HG03432 (cell line): ENCODE data around the gene ERG.

Experiments
- ATAC-seq: cut with Tn5 transposase; IDR thresholded peaks from one replicate; pipeline ENCODE4 v1.9.1; 2021; ENCODE audit warnings: mild to moderate bottlenecking, moderate library complexity; ENCODE audit not compliant: unreplicated experiment

The ERG gene

DNA sequence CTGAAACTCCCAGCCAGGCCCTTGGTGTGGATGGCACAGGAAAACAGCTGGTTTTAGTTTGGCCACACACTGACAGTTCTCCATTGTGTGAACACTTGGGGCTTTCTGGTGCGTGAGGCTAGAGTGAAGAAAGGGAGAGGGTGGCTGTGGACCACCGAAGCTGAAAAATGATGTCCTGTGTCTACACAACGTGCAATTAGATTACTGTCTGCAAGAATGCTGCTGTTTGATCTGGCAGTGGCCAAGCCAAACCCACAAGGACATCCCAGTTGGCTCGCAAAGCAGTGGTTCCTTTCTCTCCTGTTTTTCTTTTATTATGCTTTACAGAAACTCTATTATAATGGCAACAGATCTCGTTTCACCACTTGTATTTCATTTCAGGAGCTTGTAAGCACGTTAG is 58.9 kb downstream of the ERG start:
- no peak for ATAC-seq

DNA sequence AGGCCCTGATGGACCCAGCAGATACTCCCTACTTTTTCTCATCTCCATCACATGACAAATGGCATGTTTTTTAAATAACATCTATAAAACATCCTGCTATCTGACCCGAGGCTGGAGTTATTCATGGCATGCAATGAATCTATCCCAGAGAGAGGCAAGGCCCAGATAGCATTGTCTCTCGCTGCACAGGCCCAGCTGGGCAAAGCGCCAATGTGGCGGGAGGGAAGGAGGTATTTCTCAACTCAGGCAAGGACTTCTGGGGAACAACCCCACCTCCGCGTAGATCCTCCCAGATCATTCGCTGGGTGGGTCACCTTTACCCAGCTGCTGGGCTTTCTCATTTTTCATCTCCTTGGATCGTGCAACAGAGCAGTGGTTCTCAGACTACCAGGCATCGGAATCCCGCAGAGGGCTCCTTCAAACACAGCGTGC is 59.8 kb downstream of the ERG start:
- ATAC-seq, result no peak

DNA sequence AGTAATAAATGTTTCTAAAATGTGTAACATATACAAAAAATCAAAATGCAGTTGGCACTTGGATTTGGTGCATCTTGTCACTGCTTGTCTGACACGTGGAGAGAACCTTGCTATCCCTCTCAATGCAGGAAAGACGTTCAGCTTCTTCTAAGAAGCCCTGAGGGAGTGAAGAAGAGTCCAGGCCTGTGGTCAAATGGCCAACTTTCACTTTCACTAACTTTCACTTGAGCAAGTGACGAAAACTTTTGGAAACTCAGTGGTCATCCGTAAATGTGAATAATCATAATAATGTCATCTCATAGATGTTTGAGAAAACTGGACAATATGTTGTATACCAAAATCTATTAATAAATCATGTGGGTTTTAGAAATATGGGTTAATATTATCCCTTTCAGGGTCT is 61.9 kb downstream of the ERG start:
- ATAC-seq, result no peak

DNA sequence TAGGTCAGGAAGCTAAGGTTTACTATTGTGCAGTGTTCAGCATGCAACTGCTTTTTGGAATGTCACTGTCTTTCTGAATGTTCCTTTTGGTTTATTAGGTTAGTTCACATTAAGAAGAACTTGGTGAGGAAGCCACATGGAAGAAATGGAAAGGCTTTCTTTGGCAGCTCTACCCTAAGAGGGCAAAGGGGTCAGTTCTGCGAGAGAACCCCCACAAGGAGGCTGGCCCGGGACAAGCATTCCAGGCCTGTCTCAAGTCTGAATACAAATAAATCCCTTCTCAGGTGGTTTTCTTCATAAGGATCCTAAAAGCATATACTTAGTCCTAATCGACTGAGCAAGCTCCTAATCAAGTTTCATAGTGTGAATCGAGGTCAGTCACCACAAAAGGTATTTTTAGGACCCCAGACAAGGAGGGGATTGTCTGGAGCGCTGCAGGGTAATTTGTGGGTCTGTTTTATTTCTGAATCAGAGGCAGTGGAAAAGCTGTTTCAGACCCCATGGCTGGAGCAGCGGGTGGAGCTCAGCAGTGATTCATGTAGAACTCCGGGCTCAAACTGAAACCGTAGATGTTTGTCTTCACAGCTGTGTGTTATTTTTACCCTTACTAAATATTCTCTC is 63.3 kb downstream of the ERG start:
- no peak for ATAC-seq

DNA sequence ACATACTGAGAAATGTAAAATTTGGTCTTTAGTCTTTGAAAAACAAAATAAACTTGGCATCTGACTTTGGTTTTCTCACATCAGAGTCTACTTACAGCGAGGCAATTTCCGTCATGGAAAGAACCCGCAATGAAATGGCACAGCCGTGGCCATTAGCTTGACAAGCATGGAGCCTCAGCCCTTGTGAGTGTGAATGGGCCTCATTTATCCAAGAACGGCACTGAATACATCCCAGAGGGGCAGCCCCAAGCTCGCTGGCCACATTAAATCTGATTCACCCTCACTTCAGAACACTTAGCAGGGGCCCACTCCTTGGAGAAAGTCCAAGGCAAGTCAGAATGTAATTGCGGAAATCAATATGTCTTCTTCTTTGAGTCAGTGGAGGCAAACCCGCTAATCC is 64.8 kb downstream of the ERG start:
- no peak for ATAC-seq

DNA sequence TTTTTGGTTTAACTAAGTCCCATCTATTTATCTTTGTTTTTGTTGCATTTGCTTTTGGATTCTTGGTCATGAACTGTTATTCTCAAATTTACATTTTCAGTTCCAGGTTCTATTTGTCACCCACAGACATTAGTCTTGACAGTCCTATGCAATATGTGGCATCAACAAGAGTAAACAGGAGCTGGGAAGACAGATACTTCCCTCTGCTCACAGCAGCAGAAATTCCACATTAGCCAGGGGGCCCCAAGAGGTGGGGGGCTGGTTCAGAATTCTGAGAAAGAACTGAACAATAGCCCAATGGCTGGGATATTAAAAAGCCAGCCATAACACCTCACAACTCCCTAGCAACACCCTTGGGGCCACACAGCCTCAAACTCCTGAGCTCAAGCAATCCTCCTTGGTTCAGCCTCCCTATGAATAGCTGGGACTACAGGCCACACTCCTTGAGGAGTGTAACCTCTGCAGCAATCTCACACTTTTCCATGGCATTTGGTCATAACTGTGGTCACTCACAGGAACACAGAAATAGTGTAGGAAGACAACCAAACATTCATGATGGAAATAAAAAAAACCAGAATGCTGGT is 67.8 kb downstream of the ERG start:
- ATAC-seq, result no peak

DNA sequence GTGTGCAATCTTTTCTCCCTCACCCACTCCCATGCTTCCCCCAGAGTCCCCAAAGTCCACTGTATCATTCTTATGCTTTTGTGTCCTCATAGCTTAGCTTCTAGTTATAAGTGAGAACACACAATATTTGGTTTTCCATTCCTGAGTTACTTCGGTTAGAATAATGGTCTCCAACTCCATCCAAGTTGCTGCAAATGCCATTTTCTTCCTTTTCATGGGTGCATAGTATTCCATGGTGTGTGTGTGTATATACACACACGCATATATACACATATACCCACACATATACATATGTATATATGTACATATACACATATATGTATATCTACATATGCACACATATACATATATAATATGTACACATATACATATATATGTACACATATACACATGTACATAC is 69.3 kb downstream of the ERG start:
- ATAC-seq, result no peak

DNA sequence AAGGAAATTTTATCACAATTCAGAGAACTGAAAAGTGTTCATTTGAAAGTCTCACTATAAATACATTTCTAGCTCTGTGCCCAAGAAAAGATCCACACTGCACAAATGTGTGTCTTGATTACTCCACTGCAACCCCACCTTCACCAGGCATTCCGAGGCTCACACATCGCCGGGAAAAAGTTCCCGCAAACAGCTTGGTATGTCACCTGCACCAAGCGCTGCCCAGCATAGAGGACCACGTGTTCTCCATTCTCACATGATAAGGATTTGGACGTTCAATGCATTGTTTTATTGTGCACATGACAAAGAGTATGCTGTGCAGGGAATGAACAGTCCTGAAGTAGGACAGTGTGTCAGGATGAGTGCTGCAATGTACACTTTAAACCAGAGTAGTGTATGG is 70.1 kb downstream of the ERG start:
- ATAC-seq, result no peak

DNA sequence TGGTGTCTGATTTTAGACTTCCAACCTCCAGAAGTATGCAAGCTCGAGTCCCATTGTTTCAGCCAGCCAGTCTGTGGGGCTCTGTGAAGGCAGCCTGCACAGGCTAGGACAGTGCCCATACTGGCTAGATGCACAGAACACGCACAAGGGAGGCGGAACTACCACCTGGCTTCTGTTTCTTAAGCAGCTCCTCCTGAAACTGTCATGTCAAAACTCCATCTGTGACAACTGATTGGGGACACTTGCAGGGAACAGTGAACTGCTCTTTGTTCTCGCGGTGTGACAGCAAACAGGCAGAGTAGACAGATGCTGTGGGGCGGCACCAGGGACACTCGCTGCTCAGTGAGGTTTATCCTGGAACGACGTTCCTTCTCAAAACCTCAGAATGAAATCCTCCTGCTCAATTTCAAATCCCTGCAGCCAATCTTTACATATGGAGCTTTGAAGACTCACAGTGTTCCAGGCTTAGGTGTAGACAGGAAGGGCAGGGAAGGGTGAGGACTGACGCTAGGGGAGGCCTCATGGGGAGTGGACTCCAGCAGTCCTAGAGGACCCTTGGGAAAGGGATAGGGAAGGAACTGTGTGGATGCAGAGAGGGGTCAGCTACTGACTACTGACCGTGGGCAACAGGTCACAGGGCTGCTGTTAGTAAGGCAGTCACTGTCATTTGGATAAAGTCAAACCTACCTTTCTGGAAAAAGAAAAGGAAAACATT is 73.8 kb downstream of the ERG start:
- no peak for ATAC-seq

DNA sequence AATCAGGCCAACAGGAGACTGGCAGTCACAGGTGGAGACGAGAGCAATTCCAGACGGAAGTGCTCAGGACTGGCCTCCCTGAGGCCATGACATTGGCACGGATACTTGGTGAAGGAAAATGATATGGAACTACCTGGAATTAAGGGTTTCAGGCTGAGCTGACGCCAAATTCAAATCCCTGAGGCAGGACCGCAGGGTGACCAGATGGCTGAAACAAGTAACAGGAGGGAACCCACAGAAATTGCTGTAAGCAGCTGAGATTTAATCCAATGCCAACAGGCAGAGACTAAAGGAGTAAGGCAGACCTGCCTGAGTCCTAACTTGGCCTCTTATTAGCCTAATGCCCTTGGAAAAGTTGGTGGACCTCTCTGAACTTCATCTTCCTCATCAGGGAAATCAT is 76.2 kb downstream of the ERG start:
- ATAC-seq, result no peak

DNA sequence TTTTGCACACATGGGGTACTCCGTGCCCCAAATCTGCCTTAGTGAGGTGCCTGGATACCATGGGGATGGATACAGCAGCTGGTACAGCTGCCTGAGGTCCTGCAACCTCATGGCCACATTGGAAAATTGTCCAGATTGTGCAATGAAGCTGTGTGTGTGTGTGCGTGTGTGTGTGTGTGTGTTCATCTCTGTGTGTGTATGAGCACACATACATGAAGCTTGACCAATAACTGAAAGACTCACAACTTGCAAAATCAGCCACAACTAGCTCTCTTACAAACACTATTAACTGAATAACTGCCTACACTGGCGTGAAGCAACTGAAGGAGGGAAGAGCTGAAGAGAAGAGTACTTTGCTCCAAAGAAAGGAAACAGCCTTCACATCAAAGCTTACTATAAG is 78.1 kb downstream of the ERG start:
- no peak for ATAC-seq

DNA sequence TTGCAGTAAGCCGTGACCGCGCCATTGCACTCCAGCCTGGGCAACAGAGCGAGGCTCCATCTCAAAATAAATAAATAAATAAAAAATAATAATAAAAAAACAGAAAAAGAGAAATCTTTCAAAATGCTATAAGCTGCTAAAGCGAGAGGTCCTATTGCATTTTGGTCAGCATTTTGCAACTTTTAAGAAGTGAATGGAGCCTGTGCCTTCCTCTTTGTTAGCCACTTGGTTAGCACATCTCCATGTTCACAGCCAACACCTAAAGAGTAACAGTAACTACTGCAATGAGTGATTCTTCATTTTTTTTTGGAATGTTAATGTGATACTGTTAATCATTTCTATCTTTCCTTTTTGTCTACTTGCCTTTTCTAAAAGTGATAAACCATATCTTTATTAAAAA is 80.6 kb downstream of the ERG start:
- no peak for ATAC-seq

DNA sequence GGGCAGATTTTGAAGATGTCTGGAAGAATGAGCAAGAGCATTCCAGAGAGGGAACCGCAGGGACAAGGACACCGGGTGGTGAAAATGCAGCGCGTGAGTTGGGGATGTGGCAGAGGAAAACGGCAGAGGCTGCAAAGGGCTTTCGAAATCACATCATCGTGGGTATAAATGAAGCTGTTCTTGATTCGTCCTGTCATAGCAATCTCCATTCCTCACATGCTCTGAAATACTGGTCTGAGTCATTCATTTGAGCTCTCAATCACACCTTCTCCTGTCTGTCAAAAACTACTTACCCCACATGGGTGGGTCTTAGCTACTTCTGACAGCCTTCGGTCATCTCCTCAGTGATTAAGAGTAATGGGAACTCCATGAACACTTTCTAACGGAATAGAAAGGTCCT is 81.5 kb downstream of the ERG start:
- ATAC-seq, result no peak

DNA sequence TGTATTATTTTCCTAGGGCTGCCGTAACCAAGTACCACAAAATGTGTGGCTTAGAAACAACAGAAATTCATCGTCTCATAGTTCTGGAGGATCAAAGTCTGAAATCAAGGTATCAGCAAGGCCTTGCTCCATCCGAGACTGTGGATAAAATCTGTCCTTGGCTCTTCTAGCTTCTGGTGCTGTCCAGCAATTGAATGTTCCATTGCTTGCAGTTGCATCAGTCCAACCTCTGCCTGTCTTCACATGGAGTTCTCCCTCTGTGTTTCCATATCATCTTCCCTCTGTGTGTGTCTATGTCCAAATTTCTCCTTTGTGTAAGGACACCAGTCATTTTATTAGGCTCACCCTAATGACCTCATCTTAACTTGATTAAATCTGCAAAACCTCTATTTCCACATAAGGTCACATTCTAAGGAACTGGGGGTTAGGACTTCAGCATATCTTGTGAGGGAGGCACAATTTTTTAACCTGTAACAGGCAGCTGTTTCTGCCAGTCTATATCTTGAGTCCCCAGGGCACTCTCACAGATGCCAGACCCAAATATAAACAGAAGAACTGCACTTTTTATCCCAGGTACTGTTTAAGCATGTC is 84.2 kb downstream of the ERG start:
- no peak for ATAC-seq

DNA sequence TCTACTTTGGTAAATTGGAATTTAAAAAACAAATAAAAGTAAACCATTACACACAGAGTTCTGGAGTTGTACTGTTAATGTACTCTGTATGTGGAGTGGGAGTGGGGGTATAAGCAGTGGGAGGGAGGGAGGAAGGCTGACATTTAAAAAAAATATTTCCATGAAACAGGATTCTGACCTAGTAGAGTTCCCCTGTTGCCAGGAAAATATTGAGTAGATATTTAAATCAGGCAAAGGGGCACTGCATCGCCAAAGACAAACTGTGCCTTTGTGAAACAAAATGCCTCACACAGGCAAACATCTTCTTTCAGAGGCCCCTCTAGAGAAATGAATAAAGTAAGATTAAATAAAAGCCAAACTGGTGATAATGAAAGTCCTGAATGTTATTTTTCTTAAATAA is 87.8 kb downstream of the ERG start:
- no peak for ATAC-seq

DNA sequence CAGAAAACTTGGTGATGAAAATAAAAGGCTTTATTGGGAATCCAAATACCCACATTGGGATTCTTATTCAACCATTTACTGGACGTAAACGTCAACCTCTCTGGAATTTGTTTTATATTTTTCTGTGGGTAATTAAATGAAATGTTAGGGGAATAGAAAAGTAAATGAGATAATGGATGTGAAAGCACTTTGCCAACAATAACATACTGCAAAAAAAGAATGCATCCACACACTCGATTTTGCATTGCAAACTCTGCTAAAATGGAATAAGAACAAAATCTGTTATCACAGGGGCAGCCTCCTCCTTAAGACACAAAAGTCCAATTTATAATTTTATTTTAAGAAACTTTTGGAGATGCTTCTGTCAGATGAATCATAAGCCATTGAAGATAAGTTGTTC is 88.4 kb downstream of the ERG start:
- no peak for ATAC-seq

DNA sequence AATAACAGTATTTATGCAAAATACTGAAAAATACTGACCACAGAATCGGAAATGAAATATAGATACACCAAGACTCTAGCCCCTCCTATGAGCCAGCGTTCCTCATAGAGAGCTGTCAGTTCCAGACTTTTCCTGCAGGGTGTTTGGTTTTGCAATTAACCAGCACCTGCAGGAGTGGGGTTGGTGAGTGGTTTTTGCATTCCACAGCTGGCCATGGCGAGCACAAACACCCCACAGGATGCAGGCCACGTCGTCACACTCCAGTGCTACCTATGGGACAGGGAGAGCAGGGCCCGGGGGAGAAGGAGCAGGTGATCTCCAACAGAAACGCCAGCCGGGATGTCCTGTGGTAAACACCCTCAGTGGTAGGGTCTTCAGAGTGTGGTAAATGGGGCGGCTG is 94.1 kb downstream of the ERG start:
- no peak for ATAC-seq

DNA sequence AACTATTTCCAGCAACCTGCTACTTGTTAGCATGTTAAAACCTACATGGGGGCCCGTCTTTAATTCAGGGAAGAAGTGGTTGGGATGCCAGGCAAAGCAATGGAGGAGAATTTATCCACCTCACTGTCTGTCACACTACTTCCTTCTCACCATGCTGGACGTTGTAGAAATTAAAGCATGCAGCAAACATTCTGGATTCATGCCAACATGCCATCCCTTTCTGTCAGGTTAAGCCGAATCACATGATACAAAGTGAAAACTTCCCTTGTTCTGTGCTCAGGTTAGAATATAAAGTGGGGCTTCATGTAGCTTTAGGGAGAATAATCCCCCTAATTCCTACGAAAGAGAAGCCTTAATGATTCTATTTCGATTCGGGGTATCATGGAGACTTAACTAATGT is 95.5 kb downstream of the ERG start:
- ATAC-seq, result no peak

DNA sequence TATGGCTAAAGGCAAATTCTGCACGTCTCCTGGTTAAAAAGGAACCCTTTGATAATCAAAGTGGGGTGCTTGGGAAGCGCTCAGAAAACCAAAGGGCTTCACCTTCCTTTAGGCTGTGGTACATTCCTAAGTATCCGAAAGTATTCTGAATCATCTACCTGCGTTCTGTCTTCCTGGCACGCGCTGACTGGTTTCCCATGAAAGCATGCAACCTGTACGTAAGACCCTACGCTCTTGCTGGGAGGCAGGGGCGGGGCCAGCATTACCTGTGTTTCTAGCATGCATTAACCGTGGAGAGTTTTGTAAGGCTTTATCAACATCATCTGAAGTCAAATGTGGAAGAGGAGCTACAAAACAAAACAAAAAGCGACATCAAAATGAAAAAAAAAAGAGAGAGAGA is 96.0 kb downstream of the ERG start:
- ATAC-seq, result no peak

DNA sequence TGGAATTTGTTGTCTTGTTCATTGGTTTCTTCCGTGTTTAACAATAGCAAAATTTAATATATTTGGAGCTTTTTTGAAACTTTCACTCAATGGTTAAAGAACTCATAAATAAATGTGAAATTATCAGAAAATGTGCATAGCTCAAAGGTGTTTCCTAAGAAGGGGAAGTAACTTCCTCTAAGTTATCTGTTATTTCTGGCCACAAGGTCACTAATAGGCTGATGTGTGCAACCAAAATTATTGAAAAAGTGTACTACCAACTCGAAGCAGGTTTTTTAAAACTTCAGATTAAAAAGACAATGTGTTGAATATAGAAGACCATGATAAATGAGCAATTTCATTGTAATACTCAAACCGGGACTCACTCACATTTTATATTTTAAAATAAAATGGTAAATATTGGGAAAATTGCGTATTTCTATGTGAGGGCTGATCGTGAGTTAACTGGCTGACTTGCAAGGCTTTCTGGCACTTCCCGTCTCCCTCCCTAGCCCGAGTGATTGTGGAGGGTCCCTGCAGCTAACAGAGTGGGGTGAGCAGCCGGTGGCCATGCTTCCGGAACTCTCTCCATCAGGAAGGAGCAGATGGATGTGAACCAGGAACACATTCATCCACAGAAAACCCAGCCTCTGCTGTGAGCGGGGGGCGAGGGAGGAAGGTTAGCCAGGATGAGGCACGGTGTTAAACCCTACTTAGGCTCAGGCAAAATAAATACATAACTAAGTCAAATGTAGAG is 96.9 kb downstream of the ERG start:
- no peak for ATAC-seq

DNA sequence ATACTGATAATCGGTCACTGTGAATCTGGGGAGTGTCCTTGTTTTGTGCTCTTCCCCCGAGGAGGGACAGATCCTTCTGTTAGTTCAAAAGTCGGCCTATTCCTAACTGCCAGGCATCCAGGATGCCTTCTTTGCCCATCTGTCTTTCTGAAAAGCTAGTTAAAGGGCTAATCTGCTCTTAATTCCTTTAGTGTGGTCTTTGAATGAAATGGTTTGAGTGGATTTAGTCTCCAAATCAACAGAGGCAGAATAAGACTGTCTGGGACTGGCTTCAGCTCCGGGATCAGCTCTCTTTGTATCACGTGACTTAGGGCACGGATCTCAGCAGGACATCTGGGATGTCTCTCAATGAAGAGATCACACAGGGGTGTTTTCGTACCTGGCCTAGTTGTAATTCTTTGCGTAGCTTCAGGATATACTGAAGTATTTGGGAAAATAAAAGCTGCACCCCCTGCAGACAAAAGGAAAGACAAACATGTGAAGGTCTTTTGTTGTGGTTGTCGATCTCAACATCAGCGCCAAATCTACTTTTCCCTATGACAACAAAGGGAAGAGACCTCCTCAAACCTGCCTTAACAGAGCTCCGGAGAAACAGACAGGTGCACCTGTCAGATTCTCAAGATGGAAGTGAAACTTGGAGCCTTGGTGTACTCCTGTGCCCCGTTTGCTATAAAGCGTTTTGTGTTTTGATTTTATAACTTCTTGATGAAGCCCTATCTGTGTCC is 97.9 kb downstream of the ERG start:
- no peak for ATAC-seq
